Measurements from ENCODE around the gene SBF2. TPM values are rescaled to one million over a fixed set of nuclear protein-coding genes. Genes with fewer than 3 reads are reported as not detected.

The SBF2 gene
- total and polyA plus RNA-seq, 2 of the 13 experiments (the other 11 are each of a cell fraction or from before 2014, with no cell fraction given), result 24.0 to 45.8 TPM

DNA sequence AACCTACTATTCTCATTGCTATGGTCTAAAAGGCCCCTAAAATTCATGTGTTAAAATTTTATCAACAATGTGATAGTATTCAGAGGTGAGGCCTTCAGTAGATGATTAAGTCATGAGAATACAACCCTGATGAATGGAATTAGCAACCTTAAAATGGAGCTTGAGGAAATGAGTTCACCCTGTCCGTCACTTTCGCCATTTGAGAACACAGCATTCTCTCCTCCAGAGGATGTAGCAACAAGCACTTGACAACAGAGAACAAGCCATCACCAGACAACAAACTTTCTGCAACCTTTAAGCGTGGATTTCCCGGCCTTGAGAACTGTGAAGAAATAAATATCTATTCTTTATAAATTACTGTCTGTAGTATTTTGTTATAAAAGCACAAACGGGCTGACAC lies 197.0 kb downstream of the SBF2 start:
- WGBS (ENCODE audit: low lambda C conversion rate), result 98% methylated on average over 5 of the region's 5 CpGs
- no peak for DNase-seq (ENCODE audit: low spot score)
- no peak overlapping the region for H3K4me3 ChIP-seq (replicated peaks in 1 of 3; ENCODE audit: insufficient read depth in 1 of 3, low read depth in 2 of 3, low read length in 3 of 3)
- H2AFZ ChIP-seq (ENCODE audit: low read length), result no peak overlapping the region
- no peak overlapping the region for H3K9ac ChIP-seq (ENCODE audit: insufficient read depth, low read depth, low read length)
- peaks cover 9% of the 10 kb centered on the region for H3K4me1 ChIP-seq (ENCODE audit: insufficient read depth, low read length)
- no peaks in the 10 kb centered on the region for H3K79me2 ChIP-seq (ENCODE audit: insufficient read depth, low read length)
- H3K27ac ChIP-seq (ENCODE audit: extremely low read length, insufficient read depth, low read length), result no peak overlapping the region
- H3K9me3 ChIP-seq (ENCODE audit: low read length), result peaks cover 11% of the 10 kb centered on the region; the same call in 1 of the 2 replicates
- ChIA-PET POLR2A (no interaction called here), CTCF (ENCODE audit: low intra/inter-chr PET ratio, low total read pairs) (no interaction called here)
- no TSS peak for BruUV-seq (replicated peaks)
- intact Hi-C loops (cut with micrococcal nuclease; ENCODE audit: unreplicated experiment) (no loop called here), in situ Hi-C loops (cut with HindIII; ENCODE audit: extremely low pct_ligation_motif_present, low pct_unique_long_range_greater_than_20kb) (no loop called here)
- no peaks in the 10 kb centered on the region; the same call in 1 of the 2 replicates for H4K20me1 ChIP-seq (ENCODE audit: insufficient read depth, low read length)
- TF ChIP-seq ZNF558 (CRISPR knock-in tag; IDR thresholded peaks at IDR 0.05; ENCODE audit: borderline replicate concordance), result no peak
- TF ChIP-seq, protein P1, sequence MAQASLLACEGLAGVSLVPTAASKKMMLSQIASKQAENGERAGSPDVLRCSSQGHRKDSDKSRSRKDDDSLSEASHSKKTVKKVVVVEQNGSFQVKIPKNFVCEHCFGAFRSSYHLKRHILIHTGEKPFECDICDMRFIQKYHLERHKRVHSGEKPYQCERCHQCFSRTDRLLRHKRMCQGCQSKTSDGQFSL (CRISPR knock-in tag; IDR thresholded peaks at IDR 0.05), result no peak
- no peak for TF ChIP-seq ZNF724P (CRISPR knock-in tag; IDR thresholded peaks at IDR 0.05; ENCODE audit: borderline replicate concordance)
- no peak for TF ChIP-seq ZNF282 (IDR thresholded peaks at IDR 0.05; ENCODE audit: partially characterized antibody)
- no peak for TF ChIP-seq ZNF260 (CRISPR knock-in tag; IDR thresholded peaks at IDR 0.05; ENCODE audit: borderline replicate concordance, low read depth)
- no peak for TF ChIP-seq YEATS4 (CRISPR knock-in tag; IDR thresholded peaks at IDR 0.05; ENCODE audit: borderline replicate concordance)
- TF ChIP-seq, protein P2, sequence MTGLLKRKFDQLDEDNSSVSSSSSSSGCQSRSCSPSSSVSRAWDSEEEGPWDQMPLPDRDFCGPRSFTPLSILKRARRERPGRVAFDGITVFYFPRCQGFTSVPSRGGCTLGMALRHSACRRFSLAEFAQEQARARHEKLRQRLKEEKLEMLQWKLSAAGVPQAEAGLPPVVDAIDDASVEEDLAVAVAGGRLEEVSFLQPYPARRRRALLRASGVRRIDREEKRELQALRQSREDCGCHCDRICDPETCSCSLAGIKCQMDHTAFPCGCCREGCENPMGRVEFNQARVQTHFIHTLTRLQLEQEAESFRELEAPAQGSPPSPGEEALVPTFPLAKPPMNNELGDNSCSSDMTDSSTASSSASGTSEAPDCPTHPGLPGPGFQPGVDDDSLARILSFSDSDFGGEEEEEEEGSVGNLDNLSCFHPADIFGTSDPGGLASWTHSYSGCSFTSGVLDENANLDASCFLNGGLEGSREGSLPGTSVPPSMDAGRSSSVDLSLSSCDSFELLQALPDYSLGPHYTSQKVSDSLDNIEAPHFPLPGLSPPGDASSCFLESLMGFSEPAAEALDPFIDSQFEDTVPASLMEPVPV (CRISPR knock-in tag; IDR thresholded peaks at IDR 0.05), result no peak
- no peak for TF ChIP-seq SSRP1 (CRISPR knock-in tag; IDR thresholded peaks at IDR 0.05)
- no peak for TF ChIP-seq SP4 (CRISPR knock-in tag; IDR thresholded peaks at IDR 0.05)
- no peak for TF ChIP-seq ZNF781 (CRISPR knock-in tag; IDR thresholded peaks at IDR 0.05; ENCODE audit: borderline replicate concordance, not compliant biosample characterization)
- no peak for TF ChIP-seq FOXA3 (CRISPR knock-in tag; IDR thresholded peaks at IDR 0.05)
- TF ChIP-seq, protein P3, sequence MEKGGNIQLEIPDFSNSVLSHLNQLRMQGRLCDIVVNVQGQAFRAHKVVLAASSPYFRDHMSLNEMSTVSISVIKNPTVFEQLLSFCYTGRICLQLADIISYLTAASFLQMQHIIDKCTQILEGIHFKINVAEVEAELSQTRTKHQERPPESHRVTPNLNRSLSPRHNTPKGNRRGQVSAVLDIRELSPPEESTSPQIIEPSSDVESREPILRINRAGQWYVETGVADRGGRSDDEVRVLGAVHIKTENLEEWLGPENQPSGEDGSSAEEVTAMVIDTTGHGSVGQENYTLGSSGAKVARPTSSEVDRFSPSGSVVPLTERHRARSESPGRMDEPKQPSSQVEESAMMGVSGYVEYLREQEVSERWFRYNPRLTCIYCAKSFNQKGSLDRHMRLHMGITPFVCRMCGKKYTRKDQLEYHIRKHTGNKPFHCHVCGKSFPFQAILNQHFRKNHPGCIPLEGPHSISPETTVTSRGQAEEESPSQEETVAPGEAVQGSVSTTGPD (CRISPR knock-in tag; IDR thresholded peaks at IDR 0.05), result no peak
- TF ChIP-seq KLF11 (CRISPR knock-in tag; IDR thresholded peaks at IDR 0.05), result no peak
- TF ChIP-seq ZIK1 (CRISPR knock-in tag; IDR thresholded peaks at IDR 0.05; ENCODE audit: borderline replicate concordance, low read depth), result no peak
- no peak for TF ChIP-seq RBM22 (optimal IDR thresholded peaks at IDR 0.05; ENCODE audit: low read length)
- no peak for TF ChIP-seq PHF8 (CRISPR knock-in tag; IDR thresholded peaks at IDR 0.05)
- TF ChIP-seq, protein P4, sequence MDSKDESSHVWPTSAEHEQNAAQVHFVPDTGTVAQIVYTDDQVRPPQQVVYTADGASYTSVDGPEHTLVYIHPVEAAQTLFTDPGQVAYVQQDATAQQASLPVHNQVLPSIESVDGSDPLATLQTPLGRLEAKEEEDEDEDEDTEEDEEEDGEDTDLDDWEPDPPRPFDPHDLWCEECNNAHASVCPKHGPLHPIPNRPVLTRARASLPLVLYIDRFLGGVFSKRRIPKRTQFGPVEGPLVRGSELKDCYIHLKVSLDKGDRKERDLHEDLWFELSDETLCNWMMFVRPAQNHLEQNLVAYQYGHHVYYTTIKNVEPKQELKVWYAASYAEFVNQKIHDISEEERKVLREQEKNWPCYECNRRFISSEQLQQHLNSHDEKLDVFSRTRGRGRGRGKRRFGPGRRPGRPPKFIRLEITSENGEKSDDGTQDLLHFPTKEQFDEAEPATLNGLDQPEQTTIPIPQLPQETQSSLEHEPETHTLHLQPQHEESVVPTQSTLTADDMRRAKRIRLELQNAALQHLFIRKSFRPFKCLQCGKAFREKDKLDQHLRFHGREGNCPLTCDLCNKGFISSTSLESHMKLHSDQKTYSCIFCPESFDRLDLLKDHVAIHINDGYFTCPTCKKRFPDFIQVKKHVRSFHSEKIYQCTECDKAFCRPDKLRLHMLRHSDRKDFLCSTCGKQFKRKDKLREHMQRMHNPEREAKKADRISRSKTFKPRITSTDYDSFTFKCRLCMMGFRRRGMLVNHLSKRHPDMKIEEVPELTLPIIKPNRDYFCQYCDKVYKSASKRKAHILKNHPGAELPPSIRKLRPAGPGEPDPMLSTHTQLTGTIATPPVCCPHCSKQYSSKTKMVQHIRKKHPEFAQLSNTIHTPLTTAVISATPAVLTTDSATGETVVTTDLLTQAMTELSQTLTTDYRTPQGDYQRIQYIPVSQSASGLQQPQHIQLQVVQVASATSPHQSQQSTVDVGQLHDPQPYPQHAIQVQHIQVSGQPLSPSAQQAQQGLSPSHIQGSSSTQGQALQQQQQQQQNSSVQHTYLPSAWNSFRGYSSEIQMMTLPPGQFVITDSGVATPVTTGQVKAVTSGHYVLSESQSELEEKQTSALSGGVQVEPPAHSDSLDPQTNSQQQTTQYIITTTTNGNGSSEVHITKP (CRISPR knock-in tag; IDR thresholded peaks at IDR 0.05; ENCODE audit: low read depth), result no peak
- no peak for TF ChIP-seq MZF1 (CRISPR knock-in tag; IDR thresholded peaks at IDR 0.05; ENCODE audit: borderline replicate concordance)
- no peak for TF ChIP-seq RORA (CRISPR knock-in tag; IDR thresholded peaks at IDR 0.05)
- TF ChIP-seq NR2F1 (CRISPR knock-in tag; IDR thresholded peaks at IDR 0.05), result no peak
- peaks cover 0 to 1% of the 10 kb centered on the region in 2 experiments; a peak in 1 of 5 replicates for H3K36me3 ChIP-seq (replicated peaks in 1 of 2; ENCODE audit: control insufficient read depth in 1 of 2, insufficient read depth in 2 of 2, low read length in 2 of 2)
- H3K4me2 ChIP-seq (ENCODE audit: low read depth, low read length), result no peak overlapping the region
- no peaks in the 10 kb centered on the region for H3K27me3 ChIP-seq (ENCODE audit: control insufficient read depth in 1 of 2, insufficient read depth in 2 of 2, low read length in 2 of 2)
- no peak for FAIRE-seq
- ATAC-seq, result no peak
